ENCODE results near the gene PTPN3.

Gene PTPN3

GRCh38 chr9:109504689-109505088 is 6.6 kb upstream of the PTPN3 start:
- DNase-seq, result no peak

- DNase-seq, result no peak
Measured at GRCh38 chr9:109500421-109500974, 2.4 kb upstream of the PTPN3 start.

- no peak for DNase-seq
Measured at GRCh38 chr9:109499631-109500410, 1.7 kb upstream of the PTPN3 start.

GRCh38 chr9:109499093-109499630 is 1.1 kb upstream of the PTPN3 start:
- no peak for DNase-seq

- no peak for DNase-seq
Measured at GRCh38 chr9:109497226-109498153, 617 bp downstream of the PTPN3 start.

- DNase-seq, result no peak
Measured at GRCh38 chr9:109496841-109497225, 1.3 kb downstream of the PTPN3 start.

- no peak for DNase-seq
Measured at GRCh38 chr9:109496218-109496617, 1.9 kb downstream of the PTPN3 start.

- no peak for DNase-seq
Measured at GRCh38 chr9:109493648-109494047, 4.5 kb downstream of the PTPN3 start.

GRCh38 chr9:109491590-109491989 is 6.5 kb downstream of the PTPN3 start:
- no peak for DNase-seq

- no peak for DNase-seq
Measured at GRCh38 chr9:109488791-109489492, 9.2 kb downstream of the PTPN3 start.

- no peak for DNase-seq
Measured at GRCh38 chr9:109488351-109488750, 9.8 kb downstream of the PTPN3 start.

- no peak for DNase-seq
Measured at GRCh38 chr9:109487247-109487646, 10.9 kb downstream of the PTPN3 start.

GRCh38 chr9:109483744-109484429 is 14.2 kb downstream of the PTPN3 start:
- DNase-seq, result no peak

- no peak for DNase-seq
Measured at GRCh38 chr9:109482391-109482916, 15.7 kb downstream of the PTPN3 start.

GRCh38 chr9:109481856-109482255 is 16.3 kb downstream of the PTPN3 start:
- no peak for DNase-seq

- no peak for DNase-seq
Measured at GRCh38 chr9:109479822-109480221, 18.3 kb downstream of the PTPN3 start.

- DNase-seq, result no peak
Measured at GRCh38 chr9:109478665-109479380, 19.3 kb downstream of the PTPN3 start.

- no peak for DNase-seq
Measured at GRCh38 chr9:109478051-109478563, 20.0 kb downstream of the PTPN3 start.

GRCh38 chr9:109477258-109478050 is 20.7 kb downstream of the PTPN3 start:
- no peak for DNase-seq

GRCh38 chr9:109476642-109477257 is 21.4 kb downstream of the PTPN3 start:
- DNase-seq, result no peak

Data from activated CD8-positive, alpha-beta memory T cell treated with anti-CD3 and anti-CD28 coated beads for 24 hours (primary cell).